ENCODE results near the gene PCYOX1L. TPM values are rescaled to one million over a fixed set of nuclear protein-coding genes. Genes with fewer than 3 reads are reported as not detected.

Gene PCYOX1L
- total RNA-seq, 1 experiment from 2014 or later: 1.8 TPM

DNA sequence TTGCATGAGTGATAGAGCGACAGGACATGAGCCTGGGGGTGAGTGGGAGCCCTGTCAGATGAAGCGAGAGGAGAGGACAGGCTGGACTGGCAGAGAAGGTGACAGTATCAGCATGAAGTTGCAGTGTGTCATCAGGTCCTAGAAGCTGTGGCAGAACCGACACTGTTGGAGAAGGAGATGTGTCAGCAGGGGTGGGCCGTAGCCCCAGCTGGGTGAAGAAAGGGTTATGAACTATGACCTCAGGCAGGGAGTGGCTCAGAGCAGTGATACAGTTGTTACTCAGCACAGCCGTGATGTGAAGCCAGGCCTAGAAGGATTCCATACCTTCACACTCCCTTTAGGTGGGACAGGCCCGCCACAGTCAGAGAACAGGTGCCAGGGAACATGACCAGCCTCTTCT, 7.6 kb downstream of the PCYOX1L start:
- no peaks in the 10 kb centered on the region for H3K36me3 ChIP-seq (ENCODE audit: insufficient read depth, low read length, poor library complexity, severe bottlenecking)
- POLR2A ChIA-PET (ENCODE audit: low non-redundant PET): no interaction called here
- TF ChIP-seq, protein P1, sequence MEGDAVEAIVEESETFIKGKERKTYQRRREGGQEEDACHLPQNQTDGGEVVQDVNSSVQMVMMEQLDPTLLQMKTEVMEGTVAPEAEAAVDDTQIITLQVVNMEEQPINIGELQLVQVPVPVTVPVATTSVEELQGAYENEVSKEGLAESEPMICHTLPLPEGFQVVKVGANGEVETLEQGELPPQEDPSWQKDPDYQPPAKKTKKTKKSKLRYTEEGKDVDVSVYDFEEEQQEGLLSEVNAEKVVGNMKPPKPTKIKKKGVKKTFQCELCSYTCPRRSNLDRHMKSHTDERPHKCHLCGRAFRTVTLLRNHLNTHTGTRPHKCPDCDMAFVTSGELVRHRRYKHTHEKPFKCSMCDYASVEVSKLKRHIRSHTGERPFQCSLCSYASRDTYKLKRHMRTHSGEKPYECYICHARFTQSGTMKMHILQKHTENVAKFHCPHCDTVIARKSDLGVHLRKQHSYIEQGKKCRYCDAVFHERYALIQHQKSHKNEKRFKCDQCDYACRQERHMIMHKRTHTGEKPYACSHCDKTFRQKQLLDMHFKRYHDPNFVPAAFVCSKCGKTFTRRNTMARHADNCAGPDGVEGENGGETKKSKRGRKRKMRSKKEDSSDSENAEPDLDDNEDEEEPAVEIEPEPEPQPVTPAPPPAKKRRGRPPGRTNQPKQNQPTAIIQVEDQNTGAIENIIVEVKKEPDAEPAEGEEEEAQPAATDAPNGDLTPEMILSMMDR (conservative IDR thresholded peaks at IDR 0.05; ENCODE audit: low read depth, low read length): no peak
- TF ChIP-seq EZH2 (IDR thresholded peaks at IDR 0.05; ENCODE audit: borderline replicate concordance, low read depth, low read length, poor library complexity, severe bottlenecking): no peak
- no TSS peak for BruUV-seq (replicated peaks)
- H3K4me1 ChIP-seq (ENCODE audit: insufficient read depth, low read length, poor library complexity, severe bottlenecking): no peaks in the 10 kb centered on the region
- CTCF ChIA-PET: interaction anchor here (0.7 kb wide), 1 partner anchor 67 kb away, joined by 3 read pairs; no protein-coding TSS in a partner anchor
- H3K4me3 ChIP-seq (ENCODE audit: low read depth, low read length, poor library complexity, severe bottlenecking): no peak overlapping the region
- intact Hi-C loops (cut with micrococcal nuclease; ENCODE audit: unreplicated experiment): loop anchor here (5.0 kb wide), 1 partner anchor 67 kb away; no protein-coding TSS in a partner anchor
- H3K27me3 ChIP-seq (replicated peaks; ENCODE audit: insufficient read depth, low read depth, low read length, poor library complexity): no peaks in the 10 kb centered on the region
- H3K27ac ChIP-seq (ENCODE audit: low read depth, low read length, poor library complexity, severe bottlenecking): no peak overlapping the region
- H3K9me3 ChIP-seq (ENCODE audit: low read depth, low read length, poor library complexity, severe bottlenecking): no peaks in the 10 kb centered on the region
- no peak for DNase-seq (ENCODE audit: low spot score)

DNA sequence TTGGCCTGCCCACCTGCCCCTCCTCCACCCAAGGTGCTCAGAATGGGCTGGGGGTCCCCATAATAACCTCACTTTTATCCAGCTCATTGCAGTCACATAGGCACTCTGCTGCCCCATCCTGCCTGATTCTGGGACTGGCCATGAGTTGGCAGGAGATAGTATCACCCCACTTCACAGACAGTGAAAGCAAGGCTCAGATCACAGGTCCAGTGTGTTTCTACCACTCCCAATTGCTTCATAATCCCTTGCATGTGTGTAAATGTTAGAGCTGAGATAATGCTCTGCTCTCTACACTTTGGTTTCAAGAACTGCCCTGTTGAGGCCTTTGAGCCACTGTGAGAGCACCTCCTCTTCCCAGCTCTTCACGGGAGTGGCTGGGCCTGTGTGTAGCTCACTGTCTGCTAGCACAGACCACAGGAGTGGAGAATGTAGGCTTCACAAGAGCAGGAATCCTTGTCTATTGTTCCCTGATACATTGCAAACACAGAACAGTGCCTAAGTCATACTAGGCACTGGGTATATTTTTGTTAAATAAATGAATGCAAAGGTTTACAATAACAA, 8.4 kb downstream of the PCYOX1L start:
- no TSS peak for BruUV-seq (replicated peaks)
- Histone ChIP-seq H3K9me3 (ENCODE audit: low read depth, low read length, poor library complexity, severe bottlenecking) (no peaks in the 10 kb centered on the region), H3K4me1 (ENCODE audit: insufficient read depth, low read length, poor library complexity, severe bottlenecking) (no peaks in the 10 kb centered on the region), H3K4me3 (ENCODE audit: low read depth, low read length, poor library complexity, severe bottlenecking) (no peak overlapping the region), H3K27me3 (replicated peaks; ENCODE audit: insufficient read depth, low read depth, low read length, poor library complexity) (no peaks in the 10 kb centered on the region), H3K27ac (ENCODE audit: low read depth, low read length, poor library complexity, severe bottlenecking) (no peak overlapping the region), H3K36me3 (ENCODE audit: insufficient read depth, low read length, poor library complexity, severe bottlenecking) (no peaks in the 10 kb centered on the region)
- CTCF ChIA-PET: interaction anchor here (0.5 to 1.6 kb wide), 4 partner anchors 8 to 1096 kb away, joined by 3 to 12 read pairs (median 8); partner anchors contain the start of gene PCYOX1L
- intact Hi-C loops (cut with micrococcal nuclease; ENCODE audit: unreplicated experiment): loop anchor here (5.0 kb wide), 1 partner anchor 66 kb away; no protein-coding TSS in a partner anchor
- POLR2A ChIA-PET (ENCODE audit: low non-redundant PET): no interaction called here
- DNase-seq (ENCODE audit: low spot score): no peak
- TF ChIP-seq, protein P1 (conservative IDR thresholded peaks at IDR 0.05; ENCODE audit: low read depth, low read length): no peak
- no peak for TF ChIP-seq EZH2 (IDR thresholded peaks at IDR 0.05; ENCODE audit: borderline replicate concordance, low read depth, low read length, poor library complexity, severe bottlenecking)

DNA sequence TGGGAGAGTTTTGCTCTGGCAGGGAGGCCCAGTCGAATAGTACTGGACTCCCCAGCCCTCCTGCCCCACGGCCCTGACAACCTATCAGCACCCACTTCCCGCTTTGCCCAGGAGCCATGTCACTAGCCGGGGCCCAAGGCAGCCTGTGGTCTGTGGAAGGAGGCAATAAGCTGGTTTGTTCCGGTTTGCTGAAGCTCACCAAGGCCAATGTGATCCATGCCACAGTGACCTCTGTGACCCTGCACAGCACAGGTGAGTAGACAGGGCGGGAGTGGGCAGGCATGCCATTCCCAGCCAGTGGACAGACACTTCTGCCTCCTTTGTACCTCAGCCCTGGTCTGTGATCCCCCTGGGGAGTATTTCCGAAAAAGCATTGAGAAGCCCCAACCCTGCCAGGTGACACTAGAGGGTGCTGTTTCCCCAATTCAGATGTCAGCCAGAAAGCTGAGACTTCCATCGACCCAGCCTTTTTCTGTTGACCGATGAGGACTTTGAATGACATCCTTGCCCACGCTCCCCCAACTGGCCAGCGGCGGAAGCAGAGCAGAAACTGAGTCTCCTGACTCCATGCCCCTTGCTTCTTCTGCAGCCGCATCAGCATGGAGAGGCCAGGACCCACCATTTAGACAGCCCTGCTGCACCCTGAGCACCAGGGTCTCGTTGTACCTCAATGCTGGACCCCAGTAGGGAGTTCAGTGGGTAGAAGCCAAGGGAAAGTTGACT, 9.6 kb downstream of the PCYOX1L start:
- intact Hi-C loops (cut with micrococcal nuclease; ENCODE audit: unreplicated experiment): loop anchor here (5.0 kb wide), 1 partner anchor 65 kb away; no protein-coding TSS in a partner anchor
- no peaks in the 10 kb centered on the region for H3K9me3 ChIP-seq (ENCODE audit: low read depth, low read length, poor library complexity, severe bottlenecking)
- POLR2A ChIA-PET (ENCODE audit: low non-redundant PET): no interaction called here
- H3K4me1 ChIP-seq (ENCODE audit: insufficient read depth, low read length, poor library complexity, severe bottlenecking): no peaks in the 10 kb centered on the region
- H3K27me3 ChIP-seq (replicated peaks; ENCODE audit: insufficient read depth, low read depth, low read length, poor library complexity): no peaks in the 10 kb centered on the region
- CTCF ChIA-PET: interaction anchor here (0.6 to 2.2 kb wide), 6 partner anchors 9 to 251 kb away, joined by 3 to 11 read pairs (median 4); partner anchors contain the start of genes IL17B and PCYOX1L
- no peak overlapping the region for H3K4me3 ChIP-seq (ENCODE audit: low read depth, low read length, poor library complexity, severe bottlenecking)
- no peaks in the 10 kb centered on the region for H3K36me3 ChIP-seq (ENCODE audit: insufficient read depth, low read length, poor library complexity, severe bottlenecking)
- BruUV-seq (replicated peaks): no TSS peak
- peak; percentile 83 for DNase-seq (ENCODE audit: low spot score)
- H3K27ac ChIP-seq (ENCODE audit: low read depth, low read length, poor library complexity, severe bottlenecking): no peak overlapping the region
- no peak for TF ChIP-seq EZH2 (IDR thresholded peaks at IDR 0.05; ENCODE audit: borderline replicate concordance, low read depth, low read length, poor library complexity, severe bottlenecking)
- TF ChIP-seq, protein P1 (conservative IDR thresholded peaks at IDR 0.05; ENCODE audit: low read depth, low read length): peak; percentile 88

All from A673 (cell line).